Liver (tissue), 9 donors: ENCODE results near the gene PDIA4. TPM values are rescaled to one million over a fixed set of nuclear protein-coding genes. Genes with fewer than 3 reads are reported as not detected.

ENCODE experiments used
- DNase-seq: peaks from one replicate; pipeline ENCODE4 v3.0.0-alpha.2; 2017; ENCODE audit warnings: low spot score
- H3K27ac ChIP-seq, 2 donors: one replicate each; pipeline ENCODE4 v1.7.0; 2013; ENCODE audit warnings: inconsistent platforms in 2 of 2, low read length in 2 of 2, control low read depth in 1 of 2, low read depth in 1 of 2, mild to moderate bottlenecking in 1 of 2
- H3K27me3 ChIP-seq, 4 donors: one replicate each; pipeline versions ENCODE4 v1.6.1 to v1.7.0; 2013; ENCODE audit warnings: low read length in 3 of 4, inconsistent platforms in 1 of 4, mild to moderate bottlenecking in 1 of 4, moderate library complexity in 1 of 4; ENCODE audit not compliant: control insufficient read depth in 4 of 4, insufficient read depth in 4 of 4
- H3K36me3 ChIP-seq, 4 donors: one replicate each; pipeline versions ENCODE4 v1.6.1 to v1.7.0; 2013; ENCODE audit warnings: low read length in 3 of 4, mild to moderate bottlenecking in 3 of 4, low read depth in 1 of 4, moderate library complexity in 1 of 4; ENCODE audit not compliant: control insufficient read depth in 4 of 4, insufficient read depth in 3 of 4
- H3K4me1 ChIP-seq, 4 donors: one replicate each; pipeline versions ENCODE4 v1.6.1 to v1.7.0; 2013; ENCODE audit warnings: low read length in 3 of 4, mild to moderate bottlenecking in 3 of 4, moderate library complexity in 1 of 4; ENCODE audit not compliant: control insufficient read depth in 4 of 4, insufficient read depth in 4 of 4
- H3K4me3 ChIP-seq, 3 donors: one replicate each; pipeline versions ENCODE4 v1.6.1 to v1.7.0; 2013; ENCODE audit warnings: low read length in 3 of 3, control low read depth in 1 of 3, low read depth in 1 of 3, mild to moderate bottlenecking in 1 of 3
- H3K9ac ChIP-seq, 2 donors: one replicate each; pipeline ENCODE4 v1.7.0; 2013; ENCODE audit warnings: low read length in 2 of 2, mild to moderate bottlenecking in 2 of 2, moderate library complexity in 2 of 2, control low read depth in 1 of 2, low read depth in 1 of 2
- H3K9me3 ChIP-seq, 4 donors: one replicate each; pipeline versions ENCODE4 v1.6.1 to v1.7.0; 2013; ENCODE audit warnings: low read length in 3 of 4; ENCODE audit not compliant: control insufficient read depth in 4 of 4
- EGR1 ChIP-seq, 2 donors: IDR thresholded peaks; 2 replicates each; pipeline ENCODE4 v1.6.1; 2016 to 2018; ENCODE audit warnings: antibody characterized with exemption in 2 of 2, low read depth in 2 of 2
- FOXA2 ChIP-seq: IDR thresholded peaks from 2 replicates; pipeline ENCODE4 v1.6.1; 2016; ENCODE audit warnings: antibody characterized with exemption
- GABPA ChIP-seq, 2 donors: IDR thresholded peaks in 1 of 2; conservative IDR thresholded peaks in 1 of 2; 2 replicates each; pipeline ENCODE4 v1.6.1; 2016; ENCODE audit warnings: antibody characterized with exemption in 2 of 2, mild to moderate bottlenecking in 1 of 2, moderate library complexity in 1 of 2
- HNF4A ChIP-seq, 2 donors: conservative IDR thresholded peaks; 2 replicates each; pipeline ENCODE4 v1.6.1; 2016; ENCODE audit warnings: antibody characterized with exemption in 2 of 2, mild to moderate bottlenecking in 2 of 2
- HNF4G ChIP-seq: IDR thresholded peaks from 2 replicates; pipeline ENCODE4 v1.6.1; 2016; ENCODE audit warnings: antibody characterized with exemption
- NR2F2 ChIP-seq: IDR thresholded peaks from 2 replicates; pipeline ENCODE4 v1.6.1; 2016; ENCODE audit warnings: antibody characterized with exemption
- RAD21 ChIP-seq, 2 donors: IDR thresholded peaks; 2 replicates each; pipeline ENCODE4 v1.6.1; 2016; ENCODE audit warnings: antibody characterized with exemption in 2 of 2, mild to moderate bottlenecking in 2 of 2
- SP1 ChIP-seq: IDR thresholded peaks from 2 replicates; pipeline ENCODE4 v1.6.1; 2018; ENCODE audit warnings: antibody characterized with exemption, mild to moderate bottlenecking
- TAF1 ChIP-seq: conservative IDR thresholded peaks from 2 replicates; pipeline ENCODE4 v1.6.1; 2016; ENCODE audit warnings: antibody characterized with exemption, mild to moderate bottlenecking
- YY1 ChIP-seq: IDR thresholded peaks from 2 replicates; pipeline ENCODE4 v1.6.1; 2016; ENCODE audit warnings: antibody characterized with exemption, mild to moderate bottlenecking
- WGBS: extraction: QIAGEN DNeasy Blood & Tissue Kit; methylation state at CpG from one replicate; pipeline ENCODE4 v1.1.7; 2013; 5-methylcytosine and 5-hydroxymethylcytosine counted together
- polyA plus RNA-seq, 2 donors: library from polyadenylated mRNA; stranded (reverse) in 1 of 2; unstranded in 1 of 2; fragments of 200-250 nt in 1 of 2; fragments of >200 nt in 1 of 2; fragmentation: Nextera tagmentation in 1 of 2; extraction: Ambion mirVana in 1 of 2; gene quantifications; one replicate each; pipeline versions ENCODE4 v1.2.1 to v1.2.3, GENCODE V29; 2013 to 2015
- total RNA-seq, 2 donors: library from RNA; depleted of rRNA; stranded (reverse); fragments of >200 nt; gene quantifications; one replicate each; pipeline ENCODE4 v1.2.3, GENCODE V29; 2014
- TF ChIP-seq, protein P1 (sequence below): IDR thresholded peaks from 2 replicates; pipeline ENCODE4 v1.6.1; 2016; ENCODE audit warnings: antibody characterized with exemption
- TF ChIP-seq, protein P2 (sequence below): IDR thresholded peaks from 2 replicates; pipeline ENCODE4 v1.6.1; 2016; ENCODE audit warnings: antibody characterized with exemption
- TF ChIP-seq, protein P3 (sequence below): IDR thresholded peaks from 2 replicates; pipeline ENCODE4 v1.6.1; 2016; ENCODE audit warnings: antibody characterized with exemption
- TF ChIP-seq, protein P4 (sequence below): fragments of 150-350 bp; IDR thresholded peaks from 2 replicates; pipeline ENCODE4 v1.5.1; 2017; ENCODE audit warnings: improper control_type of control experiment, low read depth, low read length; ENCODE audit not compliant: missing input control
- donor health status: healthy.
- donor health status: healthy.
- donor health status: healthy.
- donor health status: healthy.
- donor health status: healthy.

Gene PDIA4
- total and polyA plus RNA-seq, 4 donors: 133 to 502 (median 233) TPM

DNA sequence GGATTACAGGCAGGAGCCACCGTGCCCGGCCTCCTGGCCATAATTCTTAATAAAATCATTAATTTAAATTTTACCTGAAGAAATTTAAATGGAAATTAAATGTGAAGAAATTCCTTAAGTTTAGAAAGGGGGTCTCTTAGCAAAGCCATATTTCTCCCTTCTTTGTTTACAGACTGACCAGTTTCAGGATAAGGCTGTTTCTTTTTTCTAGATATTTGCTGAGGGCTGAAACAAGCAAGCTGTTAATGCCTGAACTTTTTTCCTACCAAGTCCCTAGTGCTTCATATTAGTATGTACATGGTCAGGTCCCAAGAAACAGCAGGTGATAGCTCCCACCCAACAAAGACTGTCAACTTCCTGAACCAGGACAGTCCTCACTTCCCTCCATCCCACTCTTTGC, 18.1 kb upstream of the PDIA4 start:
- no peaks in the 10 kb centered on the region for H3K27me3 ChIP-seq
- WGBS: 98% methylated on average over 2 of the region's 2 CpGs
- H3K4me1 ChIP-seq: no peaks in the 10 kb centered on the region
- H3K27ac ChIP-seq: no peak overlapping the region
- H3K36me3 ChIP-seq: no peaks in the 10 kb centered on the region
- H3K4me3 ChIP-seq: no peak overlapping the region
- H3K9me3 ChIP-seq: no peaks in the 10 kb centered on the region
- no peak overlapping the region for H3K9ac ChIP-seq
- TF ChIP-seq TAF1 (no peak), HNF4G (no peak), EGR1 (IDR thresholded peaks at IDR 0.05; ENCODE audit: low read depth in 2 of 2) (no peak), YY1 (no peak), RAD21 (IDR thresholded peaks at IDR 0.05) (no peak), FOXA2 (no peak), HNF4A (conservative IDR thresholded peaks at IDR 0.05) (no peak), SP1 (no peak), NR2F2 (no peak), GABPA (IDR thresholded peaks at IDR 0.05 in 1 of 2, conservative IDR thresholded peaks at IDR 0.05 in 1 of 2) (no peak)
- TF ChIP-seq, protein P1, sequence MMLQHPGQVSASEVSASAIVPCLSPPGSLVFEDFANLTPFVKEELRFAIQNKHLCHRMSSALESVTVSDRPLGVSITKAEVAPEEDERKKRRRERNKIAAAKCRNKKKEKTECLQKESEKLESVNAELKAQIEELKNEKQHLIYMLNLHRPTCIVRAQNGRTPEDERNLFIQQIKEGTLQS: no peak
- TF ChIP-seq, protein P2, sequence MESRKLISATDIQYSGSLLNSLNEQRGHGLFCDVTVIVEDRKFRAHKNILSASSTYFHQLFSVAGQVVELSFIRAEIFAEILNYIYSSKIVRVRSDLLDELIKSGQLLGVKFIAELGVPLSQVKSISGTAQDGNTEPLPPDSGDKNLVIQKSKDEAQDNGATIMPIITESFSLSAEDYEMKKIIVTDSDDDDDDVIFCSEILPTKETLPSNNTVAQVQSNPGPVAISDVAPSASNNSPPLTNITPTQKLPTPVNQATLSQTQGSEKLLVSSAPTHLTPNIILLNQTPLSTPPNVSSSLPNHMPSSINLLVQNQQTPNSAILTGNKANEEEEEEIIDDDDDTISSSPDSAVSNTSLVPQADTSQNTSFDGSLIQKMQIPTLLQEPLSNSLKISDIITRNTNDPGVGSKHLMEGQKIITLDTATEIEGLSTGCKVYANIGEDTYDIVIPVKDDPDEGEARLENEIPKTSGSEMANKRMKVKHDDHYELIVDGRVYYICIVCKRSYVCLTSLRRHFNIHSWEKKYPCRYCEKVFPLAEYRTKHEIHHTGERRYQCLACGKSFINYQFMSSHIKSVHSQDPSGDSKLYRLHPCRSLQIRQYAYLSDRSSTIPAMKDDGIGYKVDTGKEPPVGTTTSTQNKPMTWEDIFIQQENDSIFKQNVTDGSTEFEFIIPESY: no peak
- TF ChIP-seq, protein P3, sequence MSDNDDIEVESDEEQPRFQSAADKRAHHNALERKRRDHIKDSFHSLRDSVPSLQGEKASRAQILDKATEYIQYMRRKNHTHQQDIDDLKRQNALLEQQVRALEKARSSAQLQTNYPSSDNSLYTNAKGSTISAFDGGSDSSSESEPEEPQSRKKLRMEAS: no peak
- TF ChIP-seq, protein P4, sequence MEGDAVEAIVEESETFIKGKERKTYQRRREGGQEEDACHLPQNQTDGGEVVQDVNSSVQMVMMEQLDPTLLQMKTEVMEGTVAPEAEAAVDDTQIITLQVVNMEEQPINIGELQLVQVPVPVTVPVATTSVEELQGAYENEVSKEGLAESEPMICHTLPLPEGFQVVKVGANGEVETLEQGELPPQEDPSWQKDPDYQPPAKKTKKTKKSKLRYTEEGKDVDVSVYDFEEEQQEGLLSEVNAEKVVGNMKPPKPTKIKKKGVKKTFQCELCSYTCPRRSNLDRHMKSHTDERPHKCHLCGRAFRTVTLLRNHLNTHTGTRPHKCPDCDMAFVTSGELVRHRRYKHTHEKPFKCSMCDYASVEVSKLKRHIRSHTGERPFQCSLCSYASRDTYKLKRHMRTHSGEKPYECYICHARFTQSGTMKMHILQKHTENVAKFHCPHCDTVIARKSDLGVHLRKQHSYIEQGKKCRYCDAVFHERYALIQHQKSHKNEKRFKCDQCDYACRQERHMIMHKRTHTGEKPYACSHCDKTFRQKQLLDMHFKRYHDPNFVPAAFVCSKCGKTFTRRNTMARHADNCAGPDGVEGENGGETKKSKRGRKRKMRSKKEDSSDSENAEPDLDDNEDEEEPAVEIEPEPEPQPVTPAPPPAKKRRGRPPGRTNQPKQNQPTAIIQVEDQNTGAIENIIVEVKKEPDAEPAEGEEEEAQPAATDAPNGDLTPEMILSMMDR: no peak
- DNase-seq: no peak

DNA sequence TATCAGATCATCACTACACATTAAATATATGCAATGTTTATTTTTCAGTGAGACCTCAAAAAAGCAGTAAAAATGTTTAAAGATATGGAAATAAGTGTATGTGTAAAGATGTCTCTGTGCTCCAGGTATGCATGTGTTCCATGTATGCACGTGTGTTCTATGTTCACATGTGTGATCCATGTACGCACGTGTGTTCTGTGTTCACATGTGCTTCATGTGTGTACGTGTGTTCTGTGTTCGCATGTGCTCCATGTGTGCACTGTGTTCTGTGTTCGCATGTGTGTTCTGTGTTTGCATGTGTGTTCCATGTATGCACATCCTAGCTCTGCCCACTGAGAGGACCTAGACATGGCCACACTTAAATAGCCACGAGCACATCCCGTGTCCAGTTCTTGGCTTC, 15.6 kb upstream of the PDIA4 start:
- Histone ChIP-seq H3K9me3 (no peaks in the 10 kb centered on the region), H3K4me1 (no peaks in the 10 kb centered on the region), H3K27ac (no peak overlapping the region), H3K36me3 (no peaks in the 10 kb centered on the region), H3K9ac (no peak overlapping the region), H3K27me3 (no peaks in the 10 kb centered on the region), H3K4me3 (no peak overlapping the region)
- 91% methylated on average over 8 of the region's 8 CpGs for WGBS
- no peak for DNase-seq
- TF ChIP-seq, protein P2: no peak
- TF ChIP-seq, protein P3: no peak
- TF ChIP-seq HNF4A (conservative IDR thresholded peaks at IDR 0.05): no peak
